Tibial artery (tissue), 4 donors: ENCODE data around the gene ADAMTSL3.

ENCODE experiments used
- DNase-seq, 2 donors: peaks; one replicate each; pipeline ENCODE4 v3.0.0-alpha.2; 2019
- H3K27ac ChIP-seq, 2 donors: fragments of 200-600 bp; sonication (generic) in 1 of 2; 1 replicate in 1 of 2; 2 replicates in 1 of 2; pipeline ENCODE4 v1.5.1; 2018 to 2019; ENCODE audit warnings: mild to moderate bottlenecking in 1 of 2
- H3K27me3 ChIP-seq, 2 donors: fragments of 200-600 bp; sonication (generic) in 1 of 2; one replicate each; pipeline versions ENCODE4 v1.5.1 to v1.6.0; 2016 to 2019
- H3K36me3 ChIP-seq, 3 donors: fragments of 200-600 bp; sonication (generic) in 2 of 3; one replicate each; pipeline ENCODE4 v1.5.1; 2016 to 2019; ENCODE audit warnings: mild to moderate bottlenecking in 2 of 3
- H3K4me1 ChIP-seq, 4 donors: fragments of 200-600 bp; sonication (generic) in 2 of 4; 1 replicate in 3 of 4; 2 replicates in 1 of 4; pipeline ENCODE4 v1.5.1; 2016 to 2019
- H3K4me3 ChIP-seq, 2 donors: fragments of 200-600 bp; sonication (generic) in 1 of 2; 1 replicate in 1 of 2; 2 replicates in 1 of 2; pipeline ENCODE4 v1.5.1; 2018 to 2019; ENCODE audit warnings: mild to moderate bottlenecking in 2 of 2
- H3K9me3 ChIP-seq, 3 donors: fragments of 200-600 bp; sonication (generic) in 1 of 3; one replicate each; pipeline ENCODE4 v1.5.1; 2016 to 2019
- CTCF ChIP-seq, 2 experiments: fragments of 200-600 bp in 1 of 2; fragments of 450-650 bp in 1 of 2; IDR thresholded peaks; one replicate each; pipeline ENCODE4 v1.5.1; 2017 to 2019; ENCODE audit warnings: antibody characterized with exemption in 2 of 2, mild to moderate bottlenecking in 1 of 2, moderate library complexity in 1 of 2
- intact Hi-C: fragments of 100-400 bp; cut with DNase I; formaldehyde crosslinking; loops from one replicate; pipeline ENCODE4 v1.15.0; 2023; ENCODE audit warnings: low total_unique reads

The ADAMTSL3 gene

GRCh38 chr15:83998486-83998885, 344.6 kb downstream of the ADAMTSL3 start:
- intact Hi-C loops = no loop called here
- Histone ChIP-seq H3K27me3 (no peaks in the 10 kb centered on the region), H3K36me3 (no peaks in the 10 kb centered on the region), H3K9me3 (no peaks in the 10 kb centered on the region), H3K27ac (peak overlapping the region in 1 of 2 donors; percentile 8), H3K4me1 (peaks cover 0 to 3% (median 0%) of the 10 kb centered on the region in 4 donors), H3K4me3 (no peak overlapping the region)
- TF ChIP-seq CTCF (IDR thresholded peaks at IDR 0.05) = no peak
- no peak for DNase-seq

- no peaks in the 10 kb centered on the region for H3K4me1 ChIP-seq
- H3K27me3 ChIP-seq = no peaks in the 10 kb centered on the region
- DNase-seq = no peak
- no peaks in the 10 kb centered on the region for H3K36me3 ChIP-seq
- no peaks in the 10 kb centered on the region for H3K9me3 ChIP-seq
- no peak overlapping the region for H3K27ac ChIP-seq
- no peak overlapping the region for H3K4me3 ChIP-seq
- TF ChIP-seq CTCF (IDR thresholded peaks at IDR 0.05) = no peak
- intact Hi-C loops = no loop called here
Measured at GRCh38 chr15:83999396-84000135, 345.6 kb downstream of the ADAMTSL3 start.

GRCh38 chr15:84001037-84001436, 347.1 kb downstream of the ADAMTSL3 start:
- DNase-seq = no peak
- intact Hi-C loops = no loop called here
- TF ChIP-seq CTCF (IDR thresholded peaks at IDR 0.05) = no peak

GRCh38 chr15:84001655-84002054, 347.7 kb downstream of the ADAMTSL3 start:
- no peaks in the 10 kb centered on the region for H3K9me3 ChIP-seq
- H3K4me1 ChIP-seq = peaks cover 0 to 6% (median 0%) of the 10 kb centered on the region in 4 donors
- no peaks in the 10 kb centered on the region for H3K36me3 ChIP-seq
- no peak overlapping the region for H3K27ac ChIP-seq
- intact Hi-C loops = no loop called here
- no peak for DNase-seq
- TF ChIP-seq CTCF (IDR thresholded peaks at IDR 0.05) = no peak
- no peak overlapping the region for H3K4me3 ChIP-seq
- H3K27me3 ChIP-seq = no peaks in the 10 kb centered on the region

More at GRCh38 chr15:84001037-84001436, 347.1 kb downstream of the ADAMTSL3 start:
- H3K27ac ChIP-seq = no peak overlapping the region
- H3K4me3 ChIP-seq = no peak overlapping the region
- H3K27me3 ChIP-seq = no peaks in the 10 kb centered on the region
- no peaks in the 10 kb centered on the region for H3K9me3 ChIP-seq
- no peaks in the 10 kb centered on the region for H3K36me3 ChIP-seq
- H3K4me1 ChIP-seq = peaks cover 0 to 1% (median 0%) of the 10 kb centered on the region in 4 donors

GRCh38 chr15:84003791-84004503, 350.0 kb downstream of the ADAMTSL3 start:
- Histone ChIP-seq H3K4me1 (peaks cover 0 to 17% (median 0%) of the 10 kb centered on the region in 4 donors), H3K36me3 (no peaks in the 10 kb centered on the region), H3K9me3 (no peaks in the 10 kb centered on the region), H3K27ac (no peak overlapping the region), H3K4me3 (no peak overlapping the region), H3K27me3 (no peaks in the 10 kb centered on the region)
- no peak for TF ChIP-seq CTCF (IDR thresholded peaks at IDR 0.05)
- DNase-seq = no peak
- intact Hi-C loops = no loop called here
